Caco-2 (cell line): Measurements from ENCODE around the gene FRY. TPM values are rescaled to one million over a fixed set of nuclear protein-coding genes. Genes with fewer than 3 reads are reported as not detected.

Experiments used
- BruUV-seq: library from RNA; stranded (reverse); fragments of 400-500 nt; replicated peaks from 2 replicates; lab custom pipeline; 2021; lab: Mats Ljungman, UMichigan
- CTCF ChIA-PET: fragments of 300-600 bp; sonication (Branson Sonifier 250); formaldehyde crosslinking; loops from one replicate; lab custom pipeline; 2022; ENCODE audit warnings: antibody characterized with exemption; lab: Charles Lee
- POLR2A ChIA-PET: fragments of 300-600 bp; sonication (Branson Sonifier 250); formaldehyde crosslinking; loops from one replicate; lab custom pipeline; 2022; ENCODE audit warnings: antibody characterized with exemption; lab: Charles Lee
- DNase-seq, 2 experiments: peaks; one replicate each; pipeline versions ENCODE4 v3.0.0 to v3.0.0-alpha.2; 2020 to 2022
- H3K27me3 ChIP-seq: replicated peaks from 2 replicates; pipeline ENCODE4 v1.6.0; 2011; ENCODE audit warnings: low read length; ENCODE audit not compliant: control insufficient read depth, insufficient read depth
- H3K36me3 ChIP-seq: 2 replicates; pipeline ENCODE4 v1.5.1; 2011; ENCODE audit warnings: low read length; ENCODE audit not compliant: control insufficient read depth, insufficient read depth
- H3K4me1 ChIP-seq: fragments of 250-450 bp; sonication (Bioruptor Pico); 2 replicates; pipeline ENCODE4 v1.5.1; 2020; ENCODE audit warnings: mild to moderate bottlenecking
- H3K4me3 ChIP-seq: 2 replicates; pipeline ENCODE4 v1.5.1; 2011; ENCODE audit warnings: low read depth, mild to moderate bottlenecking, control low read depth, low read length
- H3K9me3 ChIP-seq: fragments of 250-450 bp; sonication (Bioruptor Pico); 2 replicates; pipeline ENCODE4 v1.5.1; 2020; ENCODE audit warnings: mild to moderate bottlenecking, moderate library complexity
- H3K27ac Mint-ChIP-seq: one replicate; pipeline ENCODE4 v1.8.0; 2022; ENCODE audit warnings: mixed read lengths; ENCODE audit not compliant: unreplicated experiment
- H3K27me3 Mint-ChIP-seq: one replicate; pipeline ENCODE4 v1.8.0; 2022; ENCODE audit warnings: mixed read lengths; ENCODE audit not compliant: insufficient read depth, unreplicated experiment
- H3K36me3 Mint-ChIP-seq: one replicate; pipeline ENCODE4 v1.8.0; 2022; ENCODE audit warnings: mild to moderate bottlenecking, mixed read lengths; ENCODE audit not compliant: insufficient read depth, unreplicated experiment
- H3K4me1 Mint-ChIP-seq: one replicate; pipeline ENCODE4 v1.8.0; 2022; ENCODE audit warnings: low read depth, mixed read lengths; ENCODE audit not compliant: unreplicated experiment
- H3K4me3 Mint-ChIP-seq: one replicate; pipeline ENCODE4 v1.8.0; 2022; ENCODE audit warnings: mild to moderate bottlenecking, moderate library complexity, mixed read lengths; ENCODE audit not compliant: unreplicated experiment
- H3K9me3 Mint-ChIP-seq: one replicate; pipeline ENCODE4 v1.8.0; 2022; ENCODE audit warnings: mixed read lengths; ENCODE audit not compliant: unreplicated experiment
- CTCF ChIP-seq, 2 experiments: fragments of 200-600 bp in 1 of 2; IDR thresholded peaks; 1 replicate in 1 of 2; 2 replicates in 1 of 2; pipeline versions ENCODE4 v1.5.1 to v1.8.0; 2011 to 2022; ENCODE audit warnings: antibody characterized with exemption in 1 of 2, control low read depth in 1 of 2, inconsistent platforms in 1 of 2, low read depth in 1 of 2, low read length in 1 of 2, mild to moderate bottlenecking in 1 of 2, moderate library complexity in 1 of 2; ENCODE audit not compliant: insufficient read depth in 1 of 2, severe bottlenecking in 1 of 2, unreplicated experiment in 1 of 2
- intact Hi-C: fragments of 100-400 bp; cut with micrococcal nuclease; formaldehyde crosslinking; loops from one replicate; pipeline ENCODE4 v1.10.0; 2022; ENCODE audit not compliant: unreplicated experiment
- total RNA-seq: library from RNA; stranded (reverse); gene quantifications from 2 replicates; pipeline ENCODE4 v1.2.3, GENCODE V29; 2022

Gene FRY
- total RNA-seq, 1 experiment from 2014 or later: 118 TPM

- no TSS peak for BruUV-seq
- POLR2A ChIA-PET: no interaction called here
- CTCF ChIA-PET: no interaction called here
These were observed 7.5 kb downstream of the FRY start for GRCh38 chr13:32039056-32039455.

GRCh38 chr13:32039528-32039927 lies 8.0 kb downstream of the FRY start:
- Histone ChIP-seq H3K36me3 (no peaks in the 10 kb centered on the region), H3K4me1 (peaks cover 16% of the 10 kb centered on the region; the same call in 1 of the 2 replicates), H3K4me3 (no peak overlapping the region), H3K9me3 (no peaks in the 10 kb centered on the region), H3K27me3 (no peaks in the 10 kb centered on the region)
- no peaks in the 10 kb centered on the region for H3K27me3 Mint-ChIP-seq
- H3K4me3 Mint-ChIP-seq: no peak overlapping the region
- no TSS peak for BruUV-seq
- POLR2A ChIA-PET: no interaction called here
- peaks cover 22% of the 10 kb centered on the region for H3K4me1 Mint-ChIP-seq
- no peak for TF ChIP-seq CTCF (IDR thresholded peaks at IDR 0.05; ENCODE audit: insufficient read depth in 1 of 2, low read depth in 1 of 2, low read length in 1 of 2, severe bottlenecking in 1 of 2, unreplicated experiment in 1 of 2)
- CTCF ChIA-PET: interaction anchor here (0.9 kb wide), 1 partner anchor 9 kb away, joined by 3 read pairs; no protein-coding TSS in a partner anchor
- intact Hi-C loops: no loop called here
- DNase-seq: no peak
- peaks cover 3% of the 10 kb centered on the region for H3K36me3 Mint-ChIP-seq
- H3K9me3 Mint-ChIP-seq: no peaks in the 10 kb centered on the region
- no peak overlapping the region for H3K27ac Mint-ChIP-seq

More at GRCh38 chr13:32039056-32039455, 7.5 kb downstream of the FRY start:
- no peaks in the 10 kb centered on the region for H3K36me3 Mint-ChIP-seq
- no peaks in the 10 kb centered on the region for H3K27me3 Mint-ChIP-seq
- H3K36me3 ChIP-seq: no peaks in the 10 kb centered on the region
- peaks cover 27% of the 10 kb centered on the region for H3K4me1 Mint-ChIP-seq
- no peaks in the 10 kb centered on the region for H3K27me3 ChIP-seq
- H3K4me3 ChIP-seq: no peak overlapping the region
- no peaks in the 10 kb centered on the region for H3K9me3 ChIP-seq
- TF ChIP-seq CTCF (IDR thresholded peaks at IDR 0.05; ENCODE audit: insufficient read depth in 1 of 2, low read depth in 1 of 2, low read length in 1 of 2, severe bottlenecking in 1 of 2, unreplicated experiment in 1 of 2): no peak
- peaks cover 16% of the 10 kb centered on the region; the same call in 1 of the 2 replicates for H3K4me1 ChIP-seq
- intact Hi-C loops: no loop called here
- no peaks in the 10 kb centered on the region for H3K9me3 Mint-ChIP-seq
- no peak for DNase-seq
- H3K27ac Mint-ChIP-seq: no peak overlapping the region
- no peak overlapping the region for H3K4me3 Mint-ChIP-seq

- DNase-seq: no peak
- Histone ChIP-seq H3K4me1 (peaks cover 16% of the 10 kb centered on the region), H3K9me3 (no peaks in the 10 kb centered on the region), H3K27me3 (no peaks in the 10 kb centered on the region), H3K4me3 (no peak overlapping the region), H3K36me3 (no peaks in the 10 kb centered on the region)
- H3K4me1 Mint-ChIP-seq: peaks cover 18% of the 10 kb centered on the region
- no TSS peak for BruUV-seq
- no peak for TF ChIP-seq CTCF (IDR thresholded peaks at IDR 0.05; ENCODE audit: insufficient read depth in 1 of 2, low read depth in 1 of 2, low read length in 1 of 2, severe bottlenecking in 1 of 2, unreplicated experiment in 1 of 2)
- peaks cover 5% of the 10 kb centered on the region for H3K36me3 Mint-ChIP-seq
- ChIA-PET POLR2A (no interaction called here), CTCF (interaction anchor here (0.9 kb wide), 1 partner anchor 9 kb away, joined by 3 read pairs; no protein-coding TSS in a partner anchor)
- no peaks in the 10 kb centered on the region for H3K9me3 Mint-ChIP-seq
- H3K4me3 Mint-ChIP-seq: no peak overlapping the region
- H3K27ac Mint-ChIP-seq: no peak overlapping the region
- no peaks in the 10 kb centered on the region for H3K27me3 Mint-ChIP-seq
- intact Hi-C loops: no loop called here
These were observed 8.6 kb downstream of the FRY start for GRCh38 chr13:32040052-32040642.
